Osteocyte (in vitro differentiated cells): ENCODE data around the gene FBXW5. TPM values are rescaled to one million over a fixed set of nuclear protein-coding genes. Genes with fewer than 3 reads are reported as not detected.

Experiments
- DNase-seq: peaks from one replicate; pipeline ENCODE4 v3.0.0; 2021; ENCODE audit warnings: mixed read lengths; ENCODE audit not compliant: unreplicated experiment; ENCODE audit errors: extremely low spot score
- H3K27ac Mint-ChIP-seq: one replicate; pipeline ENCODE4 v1.8.0; 2021; ENCODE audit warnings: mild to moderate bottlenecking, mixed read lengths; ENCODE audit not compliant: unreplicated experiment
- H3K27me3 Mint-ChIP-seq: one replicate; pipeline ENCODE4 v1.8.0; 2021; ENCODE audit warnings: mixed read lengths; ENCODE audit not compliant: unreplicated experiment
- H3K36me3 Mint-ChIP-seq: one replicate; pipeline ENCODE4 v1.8.0; 2021; ENCODE audit warnings: mixed read lengths; ENCODE audit not compliant: unreplicated experiment
- H3K4me1 Mint-ChIP-seq: one replicate; pipeline ENCODE4 v1.8.0; 2021; ENCODE audit warnings: mixed read lengths; ENCODE audit not compliant: unreplicated experiment
- H3K4me3 Mint-ChIP-seq: one replicate; pipeline ENCODE4 v1.8.0; 2021; ENCODE audit warnings: mild to moderate bottlenecking, moderate library complexity, mixed read lengths; ENCODE audit not compliant: unreplicated experiment
- H3K9me3 Mint-ChIP-seq: one replicate; pipeline ENCODE4 v1.8.0; 2021; ENCODE audit warnings: mixed read lengths; ENCODE audit not compliant: unreplicated experiment
- total RNA-seq: library from RNA; stranded (reverse); gene quantifications from 2 replicates; pipeline ENCODE4 v1.2.1, GENCODE V29; 2021
- TF ChIP-seq, protein P1 (sequence below): fragments of 200-600 bp; sonication (generic); IDR thresholded peaks from 2 replicates; pipeline ENCODE4 v1.5.0; 2021; ENCODE audit warnings: antibody characterized with exemption, mild to moderate bottlenecking, moderate library complexity

The FBXW5 gene
- total RNA-seq, 1 donor from 2014 or later, result 84.4 TPM

DNA sequence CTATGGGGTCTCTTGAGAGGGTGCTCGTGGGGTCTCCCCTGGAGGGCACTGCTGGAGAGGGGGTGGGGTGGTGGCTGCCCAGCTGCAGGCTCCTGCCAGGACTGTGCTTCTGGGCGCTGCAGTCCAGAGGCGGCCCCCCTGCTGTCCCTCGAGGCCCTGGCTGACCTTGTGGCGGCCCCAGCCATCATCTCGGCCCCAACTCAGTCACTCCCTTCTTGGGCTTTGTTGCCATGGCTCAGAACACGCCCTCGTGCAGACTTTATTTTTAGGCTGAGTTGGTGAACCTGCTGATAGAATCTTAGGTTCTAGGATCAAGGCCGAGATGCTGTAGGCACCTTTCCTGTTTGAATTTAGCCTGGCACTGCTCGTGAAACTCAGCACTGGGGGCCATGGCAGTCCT, 22.8 kb downstream of the FBXW5 start:
- Mint-ChIP-seq H3K27ac (no peak overlapping the region), H3K4me1 (no peaks in the 10 kb centered on the region)

DNA sequence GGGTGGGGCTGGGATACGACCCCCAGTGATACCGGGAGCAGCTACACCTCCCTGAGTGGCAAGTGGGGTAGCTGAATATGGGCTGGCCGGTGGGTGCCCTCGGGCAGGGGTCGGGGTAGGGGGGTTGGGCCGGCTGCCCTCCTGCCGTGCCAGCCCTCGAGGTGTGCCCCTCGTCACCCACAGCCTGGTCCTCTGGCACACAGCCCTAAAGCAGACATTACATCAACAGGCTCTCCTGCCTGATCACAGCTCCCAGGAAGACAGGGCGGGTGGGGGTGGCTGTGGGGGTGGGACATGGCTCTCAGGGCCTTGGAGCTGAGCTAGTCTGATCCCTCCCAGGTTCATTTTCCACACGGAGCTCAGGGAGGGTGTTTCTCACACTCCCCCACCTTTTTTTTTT, 23.2 kb downstream of the FBXW5 start:
- H3K36me3 Mint-ChIP-seq, result peaks cover 22% of the 10 kb centered on the region

More for the DNA sequence above, 22.8 kb downstream of the FBXW5 start:
- Mint-ChIP-seq H3K9me3 (no peaks in the 10 kb centered on the region), H3K27me3 (no peaks in the 10 kb centered on the region), H3K4me3 (no peak overlapping the region), H3K36me3 (peaks cover 21% of the 10 kb centered on the region)
- TF ChIP-seq, protein P1, sequence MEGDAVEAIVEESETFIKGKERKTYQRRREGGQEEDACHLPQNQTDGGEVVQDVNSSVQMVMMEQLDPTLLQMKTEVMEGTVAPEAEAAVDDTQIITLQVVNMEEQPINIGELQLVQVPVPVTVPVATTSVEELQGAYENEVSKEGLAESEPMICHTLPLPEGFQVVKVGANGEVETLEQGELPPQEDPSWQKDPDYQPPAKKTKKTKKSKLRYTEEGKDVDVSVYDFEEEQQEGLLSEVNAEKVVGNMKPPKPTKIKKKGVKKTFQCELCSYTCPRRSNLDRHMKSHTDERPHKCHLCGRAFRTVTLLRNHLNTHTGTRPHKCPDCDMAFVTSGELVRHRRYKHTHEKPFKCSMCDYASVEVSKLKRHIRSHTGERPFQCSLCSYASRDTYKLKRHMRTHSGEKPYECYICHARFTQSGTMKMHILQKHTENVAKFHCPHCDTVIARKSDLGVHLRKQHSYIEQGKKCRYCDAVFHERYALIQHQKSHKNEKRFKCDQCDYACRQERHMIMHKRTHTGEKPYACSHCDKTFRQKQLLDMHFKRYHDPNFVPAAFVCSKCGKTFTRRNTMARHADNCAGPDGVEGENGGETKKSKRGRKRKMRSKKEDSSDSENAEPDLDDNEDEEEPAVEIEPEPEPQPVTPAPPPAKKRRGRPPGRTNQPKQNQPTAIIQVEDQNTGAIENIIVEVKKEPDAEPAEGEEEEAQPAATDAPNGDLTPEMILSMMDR, result no peak
- DNase-seq, result no peak

DNA sequence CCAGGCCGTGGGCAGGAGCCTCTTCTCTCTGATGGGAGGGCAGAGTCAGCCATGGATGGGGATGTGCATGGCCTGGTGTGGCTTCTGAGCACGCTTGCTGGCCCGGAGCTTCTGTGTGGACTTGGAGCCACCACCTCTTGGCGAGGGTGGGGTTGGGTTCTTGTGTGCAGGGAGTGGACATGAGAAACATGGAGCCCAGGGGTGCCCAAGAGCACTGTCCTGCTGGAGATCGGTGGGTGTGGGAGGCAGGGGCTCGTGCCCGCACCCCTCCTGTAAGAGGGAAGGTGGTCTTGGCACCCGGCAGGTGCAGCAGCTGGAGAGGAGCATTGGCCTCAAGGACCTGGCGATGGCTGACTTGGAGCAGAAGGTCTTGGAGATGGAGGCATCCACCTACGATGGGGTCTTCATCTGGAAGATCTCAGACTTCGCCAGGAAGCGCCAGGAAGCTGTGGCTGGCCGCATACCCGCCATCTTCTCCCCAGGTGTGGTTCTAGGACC, 23.8 kb downstream of the FBXW5 start:
- H3K4me3 Mint-ChIP-seq, result no peak overlapping the region
- H3K36me3 Mint-ChIP-seq, result peaks cover 22% of the 10 kb centered on the region

More for the DNA sequence above, 23.2 kb downstream of the FBXW5 start:
- Mint-ChIP-seq H3K4me1 (no peaks in the 10 kb centered on the region), H3K27ac (no peak overlapping the region), H3K9me3 (no peaks in the 10 kb centered on the region), H3K4me3 (no peak overlapping the region), H3K27me3 (no peaks in the 10 kb centered on the region)
- no peak for DNase-seq
- TF ChIP-seq, protein P1, result no peak

DNA sequence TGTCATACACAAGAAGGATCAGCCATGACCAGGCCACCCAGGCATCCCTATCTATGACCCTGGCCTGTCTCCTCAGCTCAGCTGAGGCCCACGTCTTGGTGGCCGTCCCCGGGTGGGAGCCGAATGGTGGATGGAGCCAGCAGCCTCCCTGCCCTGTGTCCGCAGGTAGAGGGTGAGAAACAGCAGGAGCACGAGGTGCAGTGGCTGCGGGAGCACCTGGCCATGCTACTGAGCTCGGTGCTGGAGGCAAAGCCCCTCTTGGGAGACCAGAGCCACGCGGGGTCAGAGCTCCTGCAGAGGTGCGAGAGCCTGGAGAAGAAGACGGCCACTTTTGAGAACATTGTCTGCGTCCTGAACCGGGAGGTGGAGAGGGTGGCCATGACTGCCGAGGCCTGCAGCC, 24.5 kb downstream of the FBXW5 start:
- no peak overlapping the region for H3K4me3 Mint-ChIP-seq
- H3K9me3 Mint-ChIP-seq, result no peaks in the 10 kb centered on the region
- H3K4me1 Mint-ChIP-seq, result no peaks in the 10 kb centered on the region
- H3K36me3 Mint-ChIP-seq, result peaks cover 22% of the 10 kb centered on the region
- H3K27me3 Mint-ChIP-seq, result no peaks in the 10 kb centered on the region
- H3K27ac Mint-ChIP-seq, result no peak overlapping the region
- TF ChIP-seq, protein P1, result no peak
- DNase-seq, result no peak

More for the DNA sequence above, 23.8 kb downstream of the FBXW5 start:
- Mint-ChIP-seq H3K4me1 (no peaks in the 10 kb centered on the region), H3K27ac (no peak overlapping the region), H3K27me3 (no peaks in the 10 kb centered on the region), H3K9me3 (no peaks in the 10 kb centered on the region)
- TF ChIP-seq, protein P1, result no peak
- no peak for DNase-seq

DNA sequence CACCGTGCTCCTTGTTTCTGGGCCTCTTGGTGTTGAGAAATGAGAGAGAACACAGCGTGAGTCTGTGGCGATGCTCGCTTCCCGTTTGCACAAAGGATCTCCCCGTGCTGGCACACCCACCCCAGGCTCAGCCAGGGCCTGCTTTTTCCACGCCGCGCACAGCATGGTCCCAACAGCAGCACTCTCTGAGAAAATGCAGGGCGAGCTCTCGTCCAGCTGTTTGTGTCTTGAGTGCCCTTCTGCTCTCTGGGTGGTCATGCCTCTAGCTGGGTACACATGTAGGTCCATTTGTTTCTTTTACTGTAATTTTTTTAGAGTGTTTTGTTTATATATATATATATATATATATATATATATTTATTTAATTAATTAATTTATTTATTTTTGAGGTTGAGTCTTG, 26.6 kb downstream of the FBXW5 start:
- TF ChIP-seq, protein P1, result no peak
- H3K4me3 Mint-ChIP-seq, result no peak overlapping the region
- no peak for DNase-seq
- no peaks in the 10 kb centered on the region for H3K9me3 Mint-ChIP-seq
- H3K27me3 Mint-ChIP-seq, result no peaks in the 10 kb centered on the region
- peaks cover 22% of the 10 kb centered on the region for H3K36me3 Mint-ChIP-seq
- H3K27ac Mint-ChIP-seq, result no peak overlapping the region
- no peaks in the 10 kb centered on the region for H3K4me1 Mint-ChIP-seq
